Activated CD8-positive, alpha-beta memory T cell treated with anti-CD3 and anti-CD28 coated beads for 24 hours (primary cell): ENCODE data around the gene PCDH10.

ENCODE experiments used
- DNase-seq: peaks from one replicate; pipeline ENCODE4 v3.0.0-alpha.2; 2020

Gene PCDH10

GRCh38 chr4:133149932-133150471 is 908 bp downstream of the PCDH10 start:
- no peak for DNase-seq

- DNase-seq, result no peak
Measured at GRCh38 chr4:133150486-133151340, 1.6 kb downstream of the PCDH10 start.

- no peak for DNase-seq
Measured at GRCh38 chr4:133151341-133151690, 2.2 kb downstream of the PCDH10 start.

DNA sequence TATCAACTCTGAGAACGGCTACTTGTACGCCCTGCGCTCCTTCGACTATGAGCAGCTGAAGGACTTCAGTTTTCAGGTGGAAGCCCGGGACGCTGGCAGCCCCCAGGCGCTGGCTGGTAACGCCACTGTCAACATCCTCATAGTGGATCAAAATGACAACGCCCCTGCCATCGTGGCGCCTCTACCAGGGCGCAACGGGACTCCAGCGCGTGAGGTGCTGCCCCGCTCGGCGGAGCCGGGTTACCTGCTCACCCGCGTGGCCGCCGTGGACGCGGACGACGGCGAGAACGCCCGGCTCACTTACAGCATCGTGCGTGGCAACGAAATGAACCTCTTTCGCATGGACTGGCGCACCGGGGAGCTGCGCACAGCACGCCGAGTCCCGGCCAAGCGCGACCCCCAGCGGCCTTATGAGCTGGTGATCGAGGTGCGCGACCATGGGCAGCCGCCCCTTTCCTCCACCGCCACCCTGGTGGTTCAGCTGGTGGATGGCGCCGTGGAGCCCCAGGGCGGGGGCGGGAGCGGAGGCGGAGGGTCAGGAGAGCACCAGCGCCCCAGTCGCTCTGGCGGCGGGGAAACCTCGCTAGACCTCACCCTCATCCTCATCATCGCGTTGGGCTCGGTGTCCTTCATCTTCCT is 2.7 kb downstream of the PCDH10 start:
- no peak for DNase-seq

DNA sequence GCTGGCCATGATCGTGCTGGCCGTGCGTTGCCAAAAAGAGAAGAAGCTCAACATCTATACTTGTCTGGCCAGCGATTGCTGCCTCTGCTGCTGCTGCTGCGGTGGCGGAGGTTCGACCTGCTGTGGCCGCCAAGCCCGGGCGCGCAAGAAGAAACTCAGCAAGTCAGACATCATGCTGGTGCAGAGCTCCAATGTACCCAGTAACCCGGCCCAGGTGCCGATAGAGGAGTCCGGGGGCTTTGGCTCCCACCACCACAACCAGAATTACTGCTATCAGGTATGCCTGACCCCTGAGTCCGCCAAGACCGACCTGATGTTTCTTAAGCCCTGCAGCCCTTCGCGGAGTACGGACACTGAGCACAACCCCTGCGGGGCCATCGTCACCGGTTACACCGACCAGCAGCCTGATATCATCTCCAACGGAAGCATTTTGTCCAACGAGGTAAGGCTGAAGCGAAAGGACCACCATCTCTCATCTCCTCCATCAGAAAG is 3.3 kb downstream of the PCDH10 start:
- no peak for DNase-seq

- DNase-seq, result no peak
Measured at GRCh38 chr4:133152831-133153481, 3.9 kb downstream of the PCDH10 start.

- no peak for DNase-seq
Measured at GRCh38 chr4:133154725-133155124, 5.6 kb downstream of the PCDH10 start.

- no peak for DNase-seq
Measured at GRCh38 chr4:133156096-133156495, 7.0 kb downstream of the PCDH10 start.

GRCh38 chr4:133156556-133156955 is 7.5 kb downstream of the PCDH10 start:
- DNase-seq, result no peak

DNA sequence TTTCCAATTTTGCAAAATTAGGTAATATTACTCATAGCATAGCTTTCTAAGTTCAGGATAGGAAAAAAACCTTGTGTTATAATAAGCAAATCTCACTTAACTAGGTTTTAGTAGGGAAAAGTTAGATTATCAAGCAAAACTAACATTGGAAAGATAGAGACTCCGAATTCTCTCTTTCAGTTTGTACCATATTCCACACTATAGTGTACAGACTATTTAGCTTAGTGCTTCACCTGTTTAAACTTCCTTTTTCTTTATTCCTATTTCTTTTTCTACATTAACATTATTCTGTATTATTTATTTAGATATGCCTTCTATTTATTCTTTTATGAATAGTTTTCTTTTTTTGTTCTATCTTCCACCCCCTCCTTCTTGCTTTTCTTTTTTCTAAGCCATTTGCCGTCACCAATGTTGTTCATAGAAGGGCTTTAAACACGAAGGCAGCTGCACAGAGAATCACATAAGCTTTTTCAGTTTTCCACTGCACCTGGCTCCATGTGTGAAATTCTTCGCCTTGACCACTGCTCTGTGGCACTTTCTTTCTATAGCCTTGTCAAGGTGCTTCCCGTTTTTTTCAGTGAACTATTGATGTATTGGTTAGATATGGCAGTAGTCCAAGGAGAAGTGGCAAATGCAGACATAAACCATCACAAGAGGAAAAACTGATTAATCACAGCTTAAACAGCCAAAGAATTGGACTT is 8.5 kb downstream of the PCDH10 start:
- DNase-seq, result no peak

DNA sequence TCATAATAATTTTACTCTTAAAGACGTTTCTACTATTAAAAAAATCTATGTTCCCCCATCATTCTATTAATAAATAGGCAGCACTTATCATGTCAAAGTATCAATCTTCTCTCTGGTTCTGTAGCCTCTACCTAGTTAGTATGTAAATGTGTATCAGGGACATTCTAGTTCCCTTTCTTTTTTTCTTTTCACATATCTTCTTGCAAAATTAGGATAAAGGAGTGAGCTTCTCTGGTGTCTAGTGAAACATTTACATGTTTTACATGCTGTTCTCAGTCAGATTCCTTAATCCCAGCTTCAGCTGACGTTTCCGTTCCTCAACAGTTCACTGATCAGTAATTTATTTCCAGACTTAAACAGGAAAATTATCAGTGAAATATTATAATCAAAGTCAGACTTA is 11.8 kb downstream of the PCDH10 start:
- DNase-seq, result no peak

DNA sequence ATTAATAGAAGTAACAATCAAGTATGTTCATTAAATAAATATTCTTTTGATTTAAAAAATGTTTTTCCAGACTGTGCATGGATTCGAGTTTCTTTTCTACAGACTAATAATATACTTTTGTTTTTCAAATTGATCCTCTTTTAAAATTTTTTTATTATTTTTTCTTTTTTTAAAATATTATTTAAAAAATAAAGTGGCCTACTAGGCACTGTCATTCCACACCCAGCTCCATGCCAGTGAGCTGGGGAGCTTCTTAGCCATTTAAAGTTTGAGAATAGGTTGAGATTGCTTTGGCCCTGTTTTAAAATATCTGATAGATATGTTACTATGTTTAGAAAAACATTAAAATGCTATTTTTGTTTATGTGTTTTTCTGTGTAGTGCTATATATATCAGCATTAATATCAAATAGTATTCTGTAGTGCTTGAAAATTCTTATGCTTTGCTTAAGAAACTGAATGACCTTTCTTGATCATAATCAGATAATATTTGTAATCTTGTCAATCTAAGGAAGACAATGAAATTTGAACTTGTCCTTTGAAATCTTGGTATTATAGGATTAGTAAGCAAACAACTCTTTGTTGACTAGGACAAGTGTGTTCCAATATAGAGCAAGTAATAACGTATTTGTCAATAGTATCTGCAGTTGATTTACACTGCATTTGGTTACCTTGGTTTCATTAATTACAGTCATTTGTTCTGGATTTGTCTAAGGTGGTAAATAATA is 12.6 kb downstream of the PCDH10 start:
- DNase-seq, result no peak

DNA sequence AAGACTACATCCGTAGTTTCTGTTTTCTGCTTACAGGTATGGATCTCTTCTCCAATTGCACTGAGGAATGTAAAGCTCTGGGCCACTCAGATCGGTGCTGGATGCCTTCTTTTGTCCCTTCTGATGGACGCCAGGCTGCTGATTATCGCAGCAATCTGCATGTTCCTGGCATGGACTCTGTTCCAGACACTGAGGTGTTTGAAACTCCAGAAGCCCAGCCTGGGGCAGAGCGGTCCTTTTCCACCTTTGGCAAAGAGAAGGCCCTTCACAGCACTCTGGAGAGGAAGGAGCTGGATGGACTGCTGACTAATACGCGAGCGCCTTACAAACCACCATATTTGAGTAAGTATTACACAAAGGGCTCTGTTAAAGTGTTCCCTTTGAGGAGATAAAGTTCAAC is 13.8 kb downstream of the PCDH10 start:
- no peak for DNase-seq

GRCh38 chr4:133178956-133179355 is 29.9 kb downstream of the PCDH10 start:
- DNase-seq, result no peak

- no peak for DNase-seq
Measured at GRCh38 chr4:133186210-133186609, 37.1 kb downstream of the PCDH10 start.

DNA sequence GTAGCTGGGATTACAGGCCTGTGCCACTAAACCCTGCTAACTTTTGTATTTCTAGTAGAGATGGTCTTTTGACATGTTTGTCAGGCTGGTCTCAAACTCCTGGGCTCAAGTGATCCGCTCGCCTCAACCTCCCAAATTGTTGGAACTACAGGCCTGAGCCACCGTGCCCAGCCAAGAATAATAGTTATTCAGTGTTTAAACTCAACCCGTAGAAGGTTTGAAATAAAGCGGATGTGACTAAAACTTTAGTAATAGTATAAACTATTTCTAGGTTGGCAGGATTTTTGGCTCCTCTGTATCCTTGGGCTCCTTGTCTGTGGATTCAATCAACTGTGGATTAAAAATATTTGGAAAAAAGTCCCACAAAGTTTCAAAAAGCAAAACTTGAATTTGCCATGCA is 37.8 kb downstream of the PCDH10 start:
- no peak for DNase-seq

GRCh38 chr4:133188433-133189146 is 39.5 kb downstream of the PCDH10 start:
- no peak for DNase-seq

DNA sequence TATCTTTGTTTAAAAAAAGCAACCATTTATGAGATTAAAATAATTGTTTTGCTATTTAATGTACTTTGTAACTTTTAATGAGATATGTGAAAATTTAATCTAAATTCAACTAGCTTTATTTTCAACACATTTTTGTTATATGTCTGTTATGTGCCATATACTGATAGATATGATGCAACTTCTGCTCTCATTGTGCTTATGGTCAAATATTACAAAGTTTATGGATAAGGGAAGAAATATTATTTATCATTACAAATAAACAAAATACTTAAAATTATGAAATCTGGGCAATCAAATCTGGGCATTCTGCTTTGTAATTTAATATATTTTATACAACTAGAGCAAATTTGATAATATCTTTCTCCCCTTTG is 40.0 kb downstream of the PCDH10 start:
- no peak for DNase-seq

- no peak for DNase-seq
Measured at GRCh38 chr4:133190098-133190497, 41.0 kb downstream of the PCDH10 start.

DNA sequence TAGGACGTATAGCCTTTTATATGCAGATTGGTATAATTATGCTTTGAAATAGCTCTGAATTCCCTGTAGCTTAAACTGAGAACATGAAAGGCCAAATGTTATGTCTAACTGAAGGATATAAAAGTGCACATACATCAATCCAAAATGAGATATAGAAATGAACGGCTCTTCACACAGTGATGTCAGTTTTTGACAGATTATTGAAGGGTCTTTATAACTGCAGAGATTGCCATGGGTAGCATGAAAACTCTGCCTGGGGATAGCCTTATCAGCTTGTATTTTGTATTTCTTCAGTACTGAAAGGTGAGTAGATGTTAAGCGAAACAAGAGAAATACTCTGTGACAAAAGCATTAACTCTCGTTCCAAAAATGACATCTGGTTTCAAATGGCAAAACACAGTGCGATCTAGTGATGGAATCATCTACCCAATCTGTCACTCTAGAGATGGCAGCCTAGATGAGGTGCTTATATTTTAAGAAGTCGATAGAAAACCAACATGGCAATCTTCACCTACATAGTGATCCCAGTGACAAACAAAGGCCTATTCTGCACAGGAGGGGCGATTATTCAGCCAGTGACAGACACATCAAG is 59.7 kb downstream of the PCDH10 start:
- no peak for DNase-seq

- DNase-seq, result no peak
Measured at GRCh38 chr4:133233922-133234321, 84.8 kb downstream of the PCDH10 start.
